Vagina (tissue), 2 donors: ENCODE data around the gene SLC44A3.

ENCODE experiments used
- POLR2A ChIP-seq, 2 donors: fragments of 450-650 bp; IDR thresholded peaks; one replicate each; pipeline ENCODE4 v1.6.1; 2017; ENCODE audit warnings: antibody characterized with exemption in 2 of 2, mild to moderate bottlenecking in 2 of 2, moderate library complexity in 2 of 2
- POLR2AphosphoS5 ChIP-seq, 2 donors: sonication (generic); formaldehyde crosslinking; IDR thresholded peaks; one replicate each; pipeline ENCODE4 v1.9.0; 2017; ENCODE audit warnings: antibody characterized with exemption in 2 of 2, mild to moderate bottlenecking in 2 of 2, low read depth in 1 of 2; ENCODE audit not compliant: insufficient read depth in 1 of 2

DNA sequence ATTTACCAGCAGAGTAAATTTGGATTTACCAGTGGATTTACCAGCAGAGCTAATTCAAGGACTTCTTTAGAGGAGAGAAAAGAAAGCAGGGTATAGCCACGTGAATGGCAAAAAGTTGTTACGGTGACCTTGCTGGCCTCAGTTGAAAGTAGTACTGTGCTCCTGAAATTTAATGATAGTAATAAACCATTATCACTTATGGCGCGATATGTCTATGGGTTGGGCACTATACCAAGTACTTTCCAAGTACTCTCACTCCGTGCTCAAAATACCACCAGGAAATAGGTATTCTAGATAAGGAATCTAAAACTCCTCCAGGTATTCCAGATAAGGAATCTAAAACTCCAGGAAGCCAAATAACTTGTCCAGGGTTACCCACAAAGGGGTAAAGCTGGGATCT, 35.8 kb downstream of the SLC44A3 start:
- TF ChIP-seq POLR2AphosphoS5 (IDR thresholded peaks at IDR 0.05; ENCODE audit: insufficient read depth in 1 of 2, low read depth in 1 of 2) (no peak), POLR2A (IDR thresholded peaks at IDR 0.05) (no peak)
